GM23248 (cell line): ENCODE measurements around the gene F2RL3. TPM values are rescaled to one million over a fixed set of nuclear protein-coding genes. Genes with fewer than 3 reads are reported as not detected.

Experiments
- DNase-seq: peaks from one replicate; pipeline ENCODE4 v3.0.0-alpha.2; 2015
- H2AFZ ChIP-seq: fragments of 200-600 bp; sonication (generic); 2 replicates; pipeline ENCODE4 v1.6.1; 2016; ENCODE audit warnings: antibody characterized with exemption
- H3F3A ChIP-seq: fragments of 200-600 bp; sonication (generic); 2 replicates; pipeline ENCODE4 v1.6.1; 2016; ENCODE audit warnings: mild to moderate bottlenecking, antibody characterized with exemption, mixed run types; ENCODE audit not compliant: insufficient read depth
- H3K27ac ChIP-seq: fragments of 200-600 bp; sonication (generic); 2 replicates; pipeline ENCODE4 v1.5.1; 2016; ENCODE audit warnings: mild to moderate bottlenecking
- H3K27me3 ChIP-seq: fragments of 200-600 bp; sonication (generic); replicated peaks from 2 replicates; pipeline ENCODE4 v1.6.1; 2016; ENCODE audit warnings: mild to moderate bottlenecking; ENCODE audit not compliant: insufficient read depth
- H3K36me3 ChIP-seq: fragments of 200-600 bp; sonication (generic); 2 replicates; pipeline ENCODE4 v1.6.1; 2016; ENCODE audit warnings: low read depth, mild to moderate bottlenecking
- H3K4me1 ChIP-seq: fragments of 200-600 bp; sonication (generic); 2 replicates; pipeline ENCODE4 v1.6.1; 2016; ENCODE audit warnings: mild to moderate bottlenecking; ENCODE audit not compliant: insufficient read depth
- H3K4me2 ChIP-seq: fragments of 200-600 bp; sonication (generic); one replicate; pipeline ENCODE4 v1.6.1; 2016; ENCODE audit warnings: mild to moderate bottlenecking; ENCODE audit not compliant: unreplicated experiment
- H3K4me3 ChIP-seq: fragments of 200-600 bp; sonication (generic); 2 replicates; pipeline ENCODE4 v1.5.1; 2016; ENCODE audit warnings: mild to moderate bottlenecking
- H3K79me2 ChIP-seq: fragments of 200-600 bp; sonication (generic); 2 replicates; pipeline ENCODE4 v1.6.1; 2016; ENCODE audit warnings: mild to moderate bottlenecking; ENCODE audit not compliant: insufficient read depth
- H3K9ac ChIP-seq: fragments of 200-600 bp; sonication (generic); 2 replicates; pipeline ENCODE4 v1.6.1; 2016; ENCODE audit warnings: mild to moderate bottlenecking
- H3K9me2 ChIP-seq: fragments of 200-600 bp; sonication (generic); 2 replicates; pipeline ENCODE4 v1.6.1; 2016; ENCODE audit warnings: mixed run types, mild to moderate bottlenecking, moderate library complexity; ENCODE audit not compliant: insufficient read depth
- H3K9me3 ChIP-seq: fragments of 200-600 bp; sonication (generic); one replicate; pipeline ENCODE4 v1.6.1; 2017; ENCODE audit warnings: low read depth
- H4K20me1 ChIP-seq: fragments of 200-600 bp; sonication (generic); 2 replicates; pipeline ENCODE4 v1.6.0; 2016; ENCODE audit not compliant: insufficient read depth
- EZH2 ChIP-seq: fragments of 200-600 bp; sonication (generic); IDR thresholded peaks from 2 replicates; pipeline ENCODE4 v1.6.1; 2018; ENCODE audit warnings: antibody characterized with exemption, mild to moderate bottlenecking; ENCODE audit not compliant: insufficient read depth, poor library complexity, severe bottlenecking
- EZH2phosphoT487 ChIP-seq: fragments of 200-600 bp; sonication (generic); IDR thresholded peaks from 2 replicates; pipeline ENCODE4 v1.6.1; 2018; ENCODE audit warnings: antibody characterized with exemption, moderate library complexity, mild to moderate bottlenecking, low read depth; ENCODE audit not compliant: insufficient read depth
- WGBS, 2 experiments: methylation state at CpG; one replicate each; pipeline ENCODE4 v1.1.6; 2015 to 2017; ENCODE audit warnings: low lambda C conversion rate in 2 of 2, low coverage in 1 of 2; ENCODE audit errors: missing lambda C conversion rate in 2 of 2; 5-methylcytosine and 5-hydroxymethylcytosine counted together
- in situ Hi-C: fragments of 300-500 bp; cut with MboI; formaldehyde crosslinking; loops from 2 replicates; pipeline ENCODE4 v1.15.0; 2020
- polyA plus RNA-seq: library from polyadenylated mRNA; unstranded; fragments of >200 nt; fragmentation: Nextera tagmentation; extraction: Ambion mirVana; gene quantifications from 2 replicates; pipeline ENCODE4 v1.2.1, GENCODE V29; 2016
- total RNA-seq: library from RNA; depleted of rRNA; stranded (reverse); fragments of >200 nt; shearing (Covaris generic); gene quantifications from 2 replicates; pipeline ENCODE4 v1.2.3, GENCODE V29; 2014

F2RL3 gene
- total and polyA plus RNA-seq, 2 experiments from 2014 or later = not detected

DNA sequence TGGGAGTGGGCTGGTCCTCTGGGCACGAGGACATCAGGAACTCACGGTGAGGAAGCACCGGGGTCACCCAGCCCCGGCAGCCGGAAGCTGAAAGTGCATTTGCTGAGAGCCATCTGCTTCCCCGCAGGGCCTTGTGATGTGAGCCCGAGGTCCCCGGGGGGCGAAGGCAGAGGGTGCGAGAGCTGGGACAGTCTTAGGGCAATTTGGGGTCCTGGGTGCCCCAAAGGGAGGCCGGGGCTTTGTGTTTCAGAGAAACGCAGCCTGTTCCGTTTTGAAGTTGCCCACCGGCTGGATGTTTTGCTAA lies 4.8 kb downstream of the F2RL3 start:
- in situ Hi-C loops = no loop called here
- WGBS, 2 experiments = 66% methylated on average over 13 to 14 of the region's 14 CpGs
- H3K9me2 ChIP-seq = no peaks in the 10 kb centered on the region
- H3K27ac ChIP-seq = no peak overlapping the region
- H4K20me1 ChIP-seq = no peaks in the 10 kb centered on the region
- H3K4me1 ChIP-seq = no peaks in the 10 kb centered on the region
- no peaks in the 10 kb centered on the region for H3F3A ChIP-seq
- H2AFZ ChIP-seq = no peak overlapping the region
- H3K79me2 ChIP-seq = no peaks in the 10 kb centered on the region
- no peaks in the 10 kb centered on the region for H3K9me3 ChIP-seq
- TF ChIP-seq EZH2phosphoT487 (no peak), EZH2 (no peak)
- no peak overlapping the region for H3K9ac ChIP-seq
- H3K4me3 ChIP-seq = no peak overlapping the region
- DNase-seq = no peak
- no peaks in the 10 kb centered on the region for H3K36me3 ChIP-seq
- H3K4me2 ChIP-seq = no peak overlapping the region
- H3K27me3 ChIP-seq = no peaks in the 10 kb centered on the region

DNA sequence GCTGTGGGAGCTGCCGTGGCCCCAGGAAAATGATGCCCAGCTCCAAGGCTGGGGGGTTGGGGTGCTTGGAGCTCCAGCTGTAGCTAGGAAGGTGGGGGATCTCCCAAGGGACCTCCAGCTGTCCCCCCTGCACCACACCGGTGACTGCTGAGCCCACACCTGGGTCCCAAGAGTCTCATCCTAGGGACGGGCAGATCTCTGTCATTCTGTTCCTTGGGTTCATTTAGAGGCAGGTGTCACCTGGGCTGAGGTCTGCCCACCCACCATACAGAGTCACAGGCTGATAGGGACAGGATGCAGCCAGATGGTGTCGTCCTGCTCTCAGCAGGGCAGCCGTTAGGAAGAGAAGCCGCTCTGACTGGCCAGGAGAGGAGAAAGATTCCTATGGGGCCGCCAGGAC lies 5.3 kb downstream of the F2RL3 start:
- Histone ChIP-seq H3K79me2 (no peaks in the 10 kb centered on the region), H3F3A (no peaks in the 10 kb centered on the region), H3K36me3 (no peaks in the 10 kb centered on the region), H3K4me2 (no peak overlapping the region), H3K27ac (no peak overlapping the region), H3K4me3 (no peak overlapping the region), H3K9ac (no peak overlapping the region), H3K9me2 (no peaks in the 10 kb centered on the region), H3K27me3 (no peaks in the 10 kb centered on the region), H3K9me3 (no peaks in the 10 kb centered on the region), H4K20me1 (no peaks in the 10 kb centered on the region), H3K4me1 (no peaks in the 10 kb centered on the region), H2AFZ (no peak overlapping the region)
- in situ Hi-C loops = no loop called here
- 61 to 63% methylated on average over 7 of the region's 7 CpGs for WGBS, 2 experiments
- TF ChIP-seq EZH2phosphoT487 (no peak), EZH2 (no peak)
- DNase-seq = no peak

DNA sequence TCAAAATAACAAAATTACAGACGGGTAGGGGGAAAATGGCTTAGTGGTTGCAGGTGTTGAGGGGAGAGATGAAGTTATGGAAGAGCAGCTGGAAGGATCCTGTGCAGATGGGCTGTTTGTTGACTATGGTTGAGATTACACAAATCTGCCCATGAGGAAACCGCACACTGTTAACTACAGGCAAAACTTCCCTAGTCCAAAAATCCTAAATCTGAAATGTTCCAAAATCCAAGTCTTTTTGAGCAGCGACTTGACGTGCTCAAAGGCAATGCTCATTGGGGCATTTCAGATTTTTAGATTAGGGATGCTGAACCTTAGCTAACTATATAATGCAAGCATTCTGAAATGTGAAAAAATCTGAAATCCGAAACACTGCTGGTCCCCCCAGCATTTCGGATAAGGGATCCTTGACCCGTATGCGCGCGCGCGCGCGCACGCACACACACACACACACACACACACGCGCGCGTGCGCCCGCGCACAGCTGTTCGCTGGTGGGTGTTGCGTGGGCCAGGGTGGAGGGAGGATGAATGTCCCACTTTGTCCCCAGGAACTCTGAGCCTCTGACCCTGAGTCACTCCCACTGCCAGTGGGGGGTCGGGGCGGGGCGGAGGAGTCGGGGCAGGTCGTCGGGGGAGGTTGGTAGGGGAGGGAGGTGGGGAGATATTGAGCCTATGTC lies 6.8 kb downstream of the F2RL3 start:
- TF ChIP-seq EZH2phosphoT487 (no peak), EZH2 (no peak)
- Histone ChIP-seq H3K4me1 (no peaks in the 10 kb centered on the region), H3K4me3 (no peak overlapping the region), H3K4me2 (no peak overlapping the region), H4K20me1 (no peaks in the 10 kb centered on the region), H2AFZ (no peak overlapping the region), H3K27ac (no peak overlapping the region), H3K27me3 (no peaks in the 10 kb centered on the region), H3K9me2 (no peaks in the 10 kb centered on the region), H3K79me2 (no peaks in the 10 kb centered on the region), H3K9me3 (no peaks in the 10 kb centered on the region), H3K36me3 (no peaks in the 10 kb centered on the region), H3K9ac (no peak overlapping the region), H3F3A (no peaks in the 10 kb centered on the region)
- DNase-seq = no peak
- 56 to 58% methylated on average over 28 to 29 of the region's 30 CpGs for WGBS, 2 experiments
- in situ Hi-C loops = no loop called here

DNA sequence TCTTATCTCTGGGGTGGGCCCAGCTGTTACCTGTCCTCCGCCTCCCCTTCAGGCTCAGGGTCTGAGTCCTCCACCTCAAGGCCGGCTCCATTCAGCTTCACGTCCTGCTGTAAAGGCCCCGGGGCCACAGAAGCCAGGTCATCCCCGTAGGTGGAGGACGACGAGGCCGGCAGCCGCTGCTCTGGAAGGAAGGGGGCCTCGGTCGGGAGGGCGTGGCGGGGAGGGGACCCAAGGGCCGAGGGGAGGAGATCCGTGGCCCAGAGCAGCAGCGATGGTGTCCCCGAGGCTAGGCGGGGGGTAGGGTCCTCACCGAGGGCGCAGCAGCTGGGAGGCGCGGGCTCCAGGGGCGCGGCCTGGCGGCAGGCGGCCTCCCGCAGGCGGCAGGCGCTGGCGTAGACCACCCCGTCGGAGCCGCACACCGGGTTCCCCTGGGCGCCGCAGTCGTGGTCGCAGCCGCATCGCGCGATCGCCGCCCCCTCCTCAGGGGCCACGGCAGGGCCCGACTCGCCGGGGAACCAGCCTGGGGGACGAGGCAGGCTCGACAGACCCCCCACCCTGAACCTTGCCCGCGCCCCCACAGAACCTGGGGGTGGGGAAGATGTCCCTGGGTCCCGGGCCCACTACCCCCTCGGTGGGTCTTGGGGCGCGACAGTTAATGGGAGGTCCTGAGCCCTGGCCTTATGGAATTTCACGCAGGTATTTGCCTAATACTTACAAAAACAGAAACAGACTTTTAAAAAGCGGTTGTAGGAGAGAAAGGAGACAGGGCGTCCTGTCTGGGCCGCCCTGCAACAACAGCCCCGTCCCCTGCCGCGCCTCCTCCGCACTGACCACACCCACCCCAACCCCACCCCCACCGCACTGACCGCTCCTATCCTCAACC lies 7.6 kb downstream of the F2RL3 start:
- Histone ChIP-seq H3K9me3 (no peaks in the 10 kb centered on the region), H3K27ac (no peak overlapping the region), H3K36me3 (no peaks in the 10 kb centered on the region), H3K4me3 (peak overlapping the region; percentile 60), H3K79me2 (no peaks in the 10 kb centered on the region), H3K4me1 (no peaks in the 10 kb centered on the region), H3F3A (no peaks in the 10 kb centered on the region), H4K20me1 (no peaks in the 10 kb centered on the region), H3K9me2 (no peaks in the 10 kb centered on the region), H2AFZ (peak overlapping the region; percentile 51), H3K4me2 (peak overlapping the region; percentile 35), H3K27me3 (no peaks in the 10 kb centered on the region), H3K9ac (peak overlapping the region; percentile 31; the same call in 1 of the 2 replicates)
- in situ Hi-C loops = no loop called here
- no peak for TF ChIP-seq EZH2phosphoT487
- TF ChIP-seq EZH2 = no peak
- no peak for DNase-seq
- WGBS, 2 experiments = 6 to 9% methylated on average over 25 to 40 of the region's 66 CpGs
